BLaER1 (cell line): ENCODE data around the gene OGFR.

Source experiments
- H3K27ac ChIP-seq: shearing (Covaris generic); formaldehyde crosslinking; 2 replicates; pipeline ENCODE4 v1.8.1; 2022
- H3K27me3 ChIP-seq: shearing (Covaris generic); formaldehyde crosslinking; 2 replicates; pipeline ENCODE4 v1.8.1; 2022
- H3K36me3 ChIP-seq: shearing (Covaris generic); formaldehyde crosslinking; 2 replicates; pipeline ENCODE4 v1.8.1; 2022
- H3K4me1 ChIP-seq: shearing (Covaris generic); formaldehyde crosslinking; 2 replicates; pipeline ENCODE4 v1.8.1; 2022
- H3K4me2 ChIP-seq: shearing (Covaris generic); formaldehyde crosslinking; 2 replicates; pipeline ENCODE4 v1.8.1; 2022
- H3K4me3 ChIP-seq: shearing (Covaris generic); formaldehyde crosslinking; 2 replicates; pipeline ENCODE4 v1.8.1; 2022
- H3K9ac ChIP-seq: shearing (Covaris generic); formaldehyde crosslinking; 2 replicates; pipeline ENCODE4 v1.8.1; 2022
- H3K9me3 ChIP-seq: shearing (Covaris generic); formaldehyde crosslinking; 2 replicates; pipeline ENCODE4 v1.8.1; 2022
- H4K20me1 ChIP-seq: shearing (Covaris generic); formaldehyde crosslinking; 2 replicates; pipeline ENCODE4 v1.8.1; 2022
- Cebpa-rat ChIP-seq: shearing (Covaris generic); IDR thresholded peaks from 2 replicates; pipeline ENCODE4 v1.8.1; 2022

OGFR gene

DNA sequence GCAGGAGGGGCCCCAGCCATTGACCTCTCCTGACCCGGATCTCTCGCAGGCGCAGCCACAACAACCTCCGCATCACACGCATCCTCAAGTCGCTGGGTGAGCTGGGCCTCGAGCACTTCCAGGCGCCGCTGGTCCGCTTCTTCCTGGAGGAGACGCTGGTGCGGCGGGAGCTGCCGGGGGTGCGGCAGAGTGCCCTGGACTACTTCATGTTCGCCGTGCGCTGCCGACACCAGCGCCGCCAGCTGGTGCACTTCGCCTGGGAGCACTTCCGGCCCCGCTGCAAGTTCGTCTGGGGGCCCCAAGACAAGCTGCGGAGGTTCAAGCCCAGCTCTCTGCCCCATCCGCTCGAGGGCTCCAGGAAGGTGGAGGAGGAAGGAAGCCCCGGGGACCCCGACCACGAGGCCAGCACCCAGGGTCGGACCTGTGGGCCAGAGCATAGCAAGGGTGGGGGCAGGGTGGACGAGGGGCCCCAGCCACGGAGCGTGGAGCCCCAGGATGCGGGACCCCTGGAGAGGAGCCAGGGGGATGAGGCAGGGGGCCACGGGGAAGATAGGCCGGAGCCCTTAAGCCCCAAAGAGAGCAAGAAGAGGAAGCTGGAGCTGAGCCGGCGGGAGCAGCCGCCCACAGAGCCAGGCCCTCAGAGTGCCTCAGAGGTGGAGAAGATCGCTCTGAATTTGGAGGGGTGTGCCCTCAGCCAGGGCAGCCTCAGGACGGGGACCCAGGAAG is 7.7 kb downstream of the OGFR start:
- peaks cover 67% of the 10 kb centered on the region for H3K36me3 ChIP-seq
- peaks cover 34% of the 10 kb centered on the region for H3K27me3 ChIP-seq
- H3K9me3 ChIP-seq = no peaks in the 10 kb centered on the region
- no peak overlapping the region for H3K4me2 ChIP-seq
- H3K4me3 ChIP-seq = no peak overlapping the region
- peaks cover 87% of the 10 kb centered on the region for H3K4me1 ChIP-seq
- no peak for TF ChIP-seq Cebpa-rat
- no peak overlapping the region for H3K9ac ChIP-seq
- no peak overlapping the region for H3K27ac ChIP-seq
- H4K20me1 ChIP-seq = peaks cover 96% of the 10 kb centered on the region

DNA sequence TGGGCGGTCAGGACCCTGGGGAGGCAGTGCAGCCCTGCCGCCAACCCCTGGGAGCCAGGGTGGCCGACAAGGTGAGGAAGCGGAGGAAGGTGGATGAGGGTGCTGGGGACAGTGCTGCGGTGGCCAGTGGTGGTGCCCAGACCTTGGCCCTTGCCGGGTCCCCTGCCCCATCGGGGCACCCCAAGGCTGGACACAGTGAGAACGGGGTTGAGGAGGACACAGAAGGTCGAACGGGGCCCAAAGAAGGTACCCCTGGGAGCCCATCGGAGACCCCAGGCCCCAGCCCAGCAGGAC is 8.2 kb downstream of the OGFR start:
- Histone ChIP-seq H4K20me1 (peaks cover 96% of the 10 kb centered on the region), H3K9ac (no peak overlapping the region), H3K4me1 (peaks cover 87% of the 10 kb centered on the region), H3K27ac (no peak overlapping the region), H3K9me3 (no peaks in the 10 kb centered on the region), H3K4me3 (no peak overlapping the region), H3K27me3 (peaks cover 39% of the 10 kb centered on the region), H3K36me3 (peaks cover 62% of the 10 kb centered on the region), H3K4me2 (no peak overlapping the region)
- no peak for TF ChIP-seq Cebpa-rat

DNA sequence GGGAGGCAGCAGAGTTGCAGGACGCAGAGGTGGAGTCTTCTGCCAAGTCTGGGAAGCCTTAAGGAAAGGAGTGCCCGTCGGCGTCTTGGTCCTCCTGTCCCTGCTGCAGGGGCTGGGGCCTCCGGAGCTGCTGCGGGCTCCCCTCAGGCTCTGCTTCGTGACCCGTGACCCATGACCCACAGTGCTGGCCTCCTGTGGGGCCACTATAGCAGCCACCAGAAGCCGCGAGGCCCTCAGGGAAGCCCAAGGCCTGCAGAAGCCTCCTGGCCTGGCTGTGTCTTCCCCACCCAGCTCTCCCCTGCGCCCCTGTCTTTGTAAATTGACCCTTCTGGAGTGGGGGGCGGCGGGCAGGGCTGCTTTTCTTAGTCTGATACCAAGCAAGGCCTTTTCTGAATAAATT is 9.0 kb downstream of the OGFR start:
- no peak overlapping the region for H3K27ac ChIP-seq
- peaks cover 96% of the 10 kb centered on the region for H4K20me1 ChIP-seq
- H3K27me3 ChIP-seq = peaks cover 46% of the 10 kb centered on the region
- H3K9me3 ChIP-seq = no peaks in the 10 kb centered on the region
- H3K36me3 ChIP-seq = peaks cover 55% of the 10 kb centered on the region
- no peak for TF ChIP-seq Cebpa-rat
- H3K4me2 ChIP-seq = peak overlapping the region; percentile 97; the same call in 1 of the 2 replicates
- no peak overlapping the region for H3K9ac ChIP-seq
- peaks cover 87% of the 10 kb centered on the region for H3K4me1 ChIP-seq
- H3K4me3 ChIP-seq = no peak overlapping the region

GRCh38 chr20:62814060-62814708 is 9.5 kb downstream of the OGFR start:
- Histone ChIP-seq H3K9ac (no peak overlapping the region), H3K27me3 (peaks cover 52% of the 10 kb centered on the region), H3K4me1 (peaks cover 87% of the 10 kb centered on the region), H3K36me3 (peaks cover 49% of the 10 kb centered on the region), H3K9me3 (no peaks in the 10 kb centered on the region), H4K20me1 (peaks cover 95% of the 10 kb centered on the region), H3K4me2 (peak overlapping the region; percentile 97), H3K27ac (no peak overlapping the region), H3K4me3 (no peak overlapping the region)
- TF ChIP-seq Cebpa-rat = no peak

- H3K9me3 ChIP-seq = no peaks in the 10 kb centered on the region
- H3K27ac ChIP-seq = no peak overlapping the region
- peaks cover 44% of the 10 kb centered on the region for H3K36me3 ChIP-seq
These were observed 10.1 kb downstream of the OGFR start for GRCh38 chr20:62814709-62815065.

GRCh38 chr20:62815066-62815991 is 10.7 kb downstream of the OGFR start:
- no peak overlapping the region for H3K9ac ChIP-seq

More at GRCh38 chr20:62814709-62815065, 10.1 kb downstream of the OGFR start:
- Histone ChIP-seq H3K4me2 (peak overlapping the region; percentile 97), H3K4me3 (no peak overlapping the region), H3K4me1 (peaks cover 87% of the 10 kb centered on the region), H3K27me3 (peaks cover 57% of the 10 kb centered on the region), H3K9ac (no peak overlapping the region), H4K20me1 (peaks cover 95% of the 10 kb centered on the region)
- no peak for TF ChIP-seq Cebpa-rat

GRCh38 chr20:62816031-62816883 is 11.6 kb downstream of the OGFR start:
- peaks cover 87% of the 10 kb centered on the region for H3K4me1 ChIP-seq
- H3K9me3 ChIP-seq = no peaks in the 10 kb centered on the region
- peak overlapping the region; percentile 73 for H3K9ac ChIP-seq
- H3K27ac ChIP-seq = peak overlapping the region; percentile 58
- H3K27me3 ChIP-seq = peaks cover 66% of the 10 kb centered on the region
- H4K20me1 ChIP-seq = peaks cover 95% of the 10 kb centered on the region
- peak overlapping the region; percentile 64 for H3K4me3 ChIP-seq
- TF ChIP-seq Cebpa-rat = no peak
- H3K36me3 ChIP-seq = peaks cover 28% of the 10 kb centered on the region
- H3K4me2 ChIP-seq = peak overlapping the region; percentile 97

More at GRCh38 chr20:62815066-62815991, 10.7 kb downstream of the OGFR start:
- peak overlapping the region; percentile 97 for H3K4me2 ChIP-seq
- H4K20me1 ChIP-seq = peaks cover 95% of the 10 kb centered on the region
- H3K27me3 ChIP-seq = peaks cover 64% of the 10 kb centered on the region
- H3K27ac ChIP-seq = no peak overlapping the region
- peaks cover 87% of the 10 kb centered on the region for H3K4me1 ChIP-seq
- H3K36me3 ChIP-seq = peaks cover 37% of the 10 kb centered on the region
- H3K4me3 ChIP-seq = peak overlapping the region; percentile 64; the same call in 1 of the 2 replicates
- H3K9me3 ChIP-seq = no peaks in the 10 kb centered on the region
- TF ChIP-seq Cebpa-rat = no peak

DNA sequence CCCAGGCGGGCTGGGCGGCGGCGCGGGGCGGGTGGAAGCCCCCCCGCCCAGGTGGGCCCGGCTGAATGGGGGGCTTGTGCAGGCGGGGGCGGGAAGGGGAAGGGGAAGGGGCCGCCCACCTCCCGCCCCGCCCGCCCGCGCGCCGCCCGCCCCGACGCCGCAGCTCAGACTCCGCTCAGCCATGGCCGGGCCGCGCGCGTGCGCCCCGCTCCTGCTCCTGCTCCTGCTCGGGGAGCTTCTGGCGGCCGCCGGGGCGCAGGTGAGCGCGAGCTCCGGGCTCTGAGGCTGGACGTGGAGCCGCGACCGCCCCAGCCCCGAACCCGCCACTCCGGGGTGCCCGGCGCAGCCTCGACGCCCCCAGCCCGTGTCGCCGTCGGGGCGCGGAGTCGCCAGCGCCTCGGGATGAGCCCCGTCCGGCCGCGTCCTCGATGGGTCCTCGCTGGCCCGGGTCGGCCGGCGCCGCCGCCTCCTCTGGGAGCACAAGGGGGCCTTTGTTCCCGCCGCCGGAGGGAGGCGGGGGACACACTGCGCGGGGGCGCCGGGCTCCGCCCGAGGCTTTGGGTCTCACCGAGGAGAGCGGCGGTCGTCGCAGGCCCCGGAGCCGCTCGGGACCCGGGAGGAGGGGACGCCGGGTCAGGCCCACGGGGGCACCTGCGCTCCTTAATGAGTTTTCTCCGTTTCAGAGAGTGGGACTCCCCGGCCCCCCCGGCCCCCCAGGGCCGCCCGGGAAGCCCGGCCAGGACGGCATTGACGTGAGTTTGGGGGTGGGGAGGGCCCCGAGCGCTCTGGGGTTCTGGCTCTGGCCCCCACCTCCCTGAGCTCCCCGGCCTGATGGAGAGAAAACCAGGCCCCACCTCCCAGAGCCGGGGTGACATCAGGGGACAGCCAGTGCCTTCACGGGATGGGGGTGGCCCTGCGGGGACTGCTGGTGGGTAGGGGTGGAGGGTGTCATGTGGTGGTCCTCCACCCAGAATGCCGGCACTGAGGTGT is 12.5 kb downstream of the OGFR start, which contains the start of gene COL9A3:
Gene COL9A3, plus strand, starts transcription at position 167 of the 990 bp plus-strand sequence. Its CDS starts 15 bp downstream, at position 182.
- Histone ChIP-seq H4K20me1 (peaks cover 90% of the 10 kb centered on the region), H3K4me1 (peaks cover 94% of the 10 kb centered on the region)

More for the DNA sequence above, 12.5 kb downstream of the OGFR start, which contains the start of gene COL9A3:
- H3K27ac ChIP-seq = peak within 1 kb of the TSS; percentile 58
- no peaks in the 10 kb centered on the region for H3K9me3 ChIP-seq
- H3K4me2 ChIP-seq = peak within 1 kb of the TSS; percentile 97
- H3K9ac ChIP-seq = peak within 1 kb of the TSS; percentile 73
- peaks cover 19% of the 10 kb centered on the region for H3K36me3 ChIP-seq
- peak within 1 kb of the TSS; percentile 64 for H3K4me3 ChIP-seq
- peaks cover 66% of the 10 kb centered on the region for H3K27me3 ChIP-seq
- no peak for TF ChIP-seq Cebpa-rat
